A673 (cell line): ENCODE results near the gene CCL11.

ENCODE experiments used
- EZH2 ChIP-seq: fragments of 200-600 bp; sonication (generic); IDR thresholded peaks from 2 replicates; pipeline ENCODE4 v1.6.1; 2017; ENCODE audit warnings: borderline replicate concordance, low read depth, mild to moderate bottlenecking, mixed read lengths, antibody characterized with exemption, low read length; ENCODE audit not compliant: poor library complexity, severe bottlenecking
- TF ChIP-seq, protein P1 (sequence below): fragments of 300-800, 200-600 bp; sonication (generic); conservative IDR thresholded peaks from 2 replicates; pipeline ENCODE4 v1.5.1; 2017; ENCODE audit warnings: low read depth, mild to moderate bottlenecking, antibody characterized with exemption, low read length, moderate library complexity, mixed read lengths

DNA sequence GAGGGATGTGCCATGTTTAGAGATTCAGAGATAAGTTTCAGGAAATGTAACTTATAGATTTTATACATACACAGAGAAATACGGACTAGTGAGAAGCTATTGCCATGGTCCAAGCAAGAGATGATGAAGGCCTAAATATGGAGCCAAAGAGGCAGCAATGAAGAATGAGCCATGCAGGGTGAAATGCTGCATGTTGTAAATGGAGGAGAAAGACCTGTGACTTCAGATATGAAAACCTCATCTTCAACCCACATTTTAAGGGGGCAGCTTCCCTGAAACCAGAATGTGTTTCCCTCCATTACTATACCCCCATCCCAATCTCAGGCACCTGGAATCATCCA, 27.6 kb upstream of the CCL11 start:
- TF ChIP-seq, protein P1, sequence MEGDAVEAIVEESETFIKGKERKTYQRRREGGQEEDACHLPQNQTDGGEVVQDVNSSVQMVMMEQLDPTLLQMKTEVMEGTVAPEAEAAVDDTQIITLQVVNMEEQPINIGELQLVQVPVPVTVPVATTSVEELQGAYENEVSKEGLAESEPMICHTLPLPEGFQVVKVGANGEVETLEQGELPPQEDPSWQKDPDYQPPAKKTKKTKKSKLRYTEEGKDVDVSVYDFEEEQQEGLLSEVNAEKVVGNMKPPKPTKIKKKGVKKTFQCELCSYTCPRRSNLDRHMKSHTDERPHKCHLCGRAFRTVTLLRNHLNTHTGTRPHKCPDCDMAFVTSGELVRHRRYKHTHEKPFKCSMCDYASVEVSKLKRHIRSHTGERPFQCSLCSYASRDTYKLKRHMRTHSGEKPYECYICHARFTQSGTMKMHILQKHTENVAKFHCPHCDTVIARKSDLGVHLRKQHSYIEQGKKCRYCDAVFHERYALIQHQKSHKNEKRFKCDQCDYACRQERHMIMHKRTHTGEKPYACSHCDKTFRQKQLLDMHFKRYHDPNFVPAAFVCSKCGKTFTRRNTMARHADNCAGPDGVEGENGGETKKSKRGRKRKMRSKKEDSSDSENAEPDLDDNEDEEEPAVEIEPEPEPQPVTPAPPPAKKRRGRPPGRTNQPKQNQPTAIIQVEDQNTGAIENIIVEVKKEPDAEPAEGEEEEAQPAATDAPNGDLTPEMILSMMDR: no peak
- TF ChIP-seq EZH2: no peak
